IMR-90 (cell line): ENCODE measurements around the gene ALLC. TPM values are rescaled to one million over a fixed set of nuclear protein-coding genes. Genes with fewer than 3 reads are reported as not detected.

ENCODE experiments used
- ATAC-seq: fragments of 200-7000 bp; cut with Tn5 transposase; 2 replicates; pipeline ENCODE4 v1.9.1; 2020; ENCODE audit warnings: low read depth, mild to moderate bottlenecking, moderate library complexity
- BruUV-seq: library from RNA; stranded (reverse); fragments of 400-500 nt; replicated peaks from 2 replicates; lab custom pipeline; 2021; lab: Mats Ljungman, UMichigan
- CTCF ChIA-PET: fragments of 300-600 bp; formaldehyde crosslinking; extraction: SDS; loops from one replicate; lab custom pipeline; 2021; ENCODE audit warnings: antibody characterized with exemption; lab: Yijun Ruan, JAX
- POLR2A ChIA-PET: fragments of 300-600 bp; sonication (Branson Sonifier 250); formaldehyde crosslinking; loops from one replicate; lab custom pipeline; 2022; ENCODE audit warnings: antibody characterized with exemption; ENCODE audit not compliant: unreplicated experiment; lab: Charles Lee
- DNase-seq: peaks from one replicate; pipeline ENCODE4 v3.0.0; 2013
- H2AFZ ChIP-seq: replicated peaks from 2 replicates; pipeline ENCODE3; 2013; ENCODE audit warnings: low read length, mild to moderate bottlenecking; ENCODE audit not compliant: poor library complexity
- H2AK5ac ChIP-seq: 2 replicates; pipeline ENCODE4 v1.6.1; 2013; ENCODE audit warnings: low read depth, low read length, inconsistent platforms
- H2AK9ac ChIP-seq: replicated peaks from 2 replicates; pipeline ENCODE3; 2013; ENCODE audit warnings: mild to moderate bottlenecking, low read depth, low read length, moderate library complexity; ENCODE audit not compliant: poor library complexity
- H2BK120ac ChIP-seq: 2 replicates; pipeline ENCODE4 v1.6.1; 2013; ENCODE audit warnings: low read depth, low read length, inconsistent platforms
- H2BK15ac ChIP-seq: 3 replicates; pipeline ENCODE4 v1.6.1; 2013; ENCODE audit warnings: low read depth, low read length, inconsistent platforms
- H2BK20ac ChIP-seq: 2 replicates; pipeline ENCODE4 v1.6.1; 2013; ENCODE audit warnings: low read depth, mild to moderate bottlenecking, inconsistent platforms, low read length, moderate library complexity
- H2BK5ac ChIP-seq: 2 replicates; pipeline ENCODE4 v1.6.1; 2013; ENCODE audit warnings: mild to moderate bottlenecking, low read depth, low read length, inconsistent platforms; ENCODE audit not compliant: poor library complexity, severe bottlenecking
- H3K14ac ChIP-seq: replicated peaks from 2 replicates; pipeline ENCODE4 v1.6.1; 2013; ENCODE audit warnings: low read depth, low read length, inconsistent platforms
- H3K18ac ChIP-seq: 2 replicates; pipeline ENCODE4 v1.6.1; 2013; ENCODE audit warnings: low read depth, low read length, control low read depth
- H3K23ac ChIP-seq: 2 replicates; pipeline ENCODE4 v1.6.1; 2013; ENCODE audit warnings: low read depth, low read length, inconsistent platforms
- H3K27ac ChIP-seq: 2 replicates; pipeline ENCODE4 v1.5.1; 2013; ENCODE audit warnings: mild to moderate bottlenecking, control low read depth, low read length; ENCODE audit not compliant: insufficient read depth
- H3K27me3 ChIP-seq: 2 replicates; pipeline ENCODE4 v1.6.1; 2013; ENCODE audit warnings: low read length; ENCODE audit not compliant: control insufficient read depth, insufficient read depth
- H3K36me3 ChIP-seq: 2 replicates; pipeline ENCODE4 v1.6.1; 2013; ENCODE audit warnings: low read length, mixed read lengths; ENCODE audit not compliant: control insufficient read depth, insufficient read depth
- H3K4ac ChIP-seq: 2 replicates; pipeline ENCODE4 v1.6.1; 2013; ENCODE audit warnings: low read depth, low read length, inconsistent platforms
- H3K4me1 ChIP-seq: 2 replicates; pipeline ENCODE4 v1.6.1; 2013; ENCODE audit warnings: low read length, mixed read lengths; ENCODE audit not compliant: control insufficient read depth, insufficient read depth
- H3K4me2 ChIP-seq: 2 replicates; pipeline ENCODE4 v1.6.1; 2013; ENCODE audit warnings: low read depth, mild to moderate bottlenecking, control low read depth, low read length, moderate library complexity
- H3K4me3 ChIP-seq: 2 replicates; pipeline ENCODE4 v1.5.1; 2013; ENCODE audit warnings: low read depth, mild to moderate bottlenecking, control low read depth, low read length, moderate library complexity; ENCODE audit not compliant: insufficient read depth
- H3K56ac ChIP-seq: 2 replicates; pipeline ENCODE4 v1.6.1; 2013; ENCODE audit warnings: low read length, inconsistent platforms; ENCODE audit not compliant: insufficient read depth; ENCODE audit errors: extremely low read depth
- H3K79me1 ChIP-seq, 2 experiments: 2 replicates each; pipeline ENCODE4 v1.6.1; 2013; ENCODE audit warnings: low read length in 2 of 2, inconsistent platforms in 1 of 2, low read depth in 1 of 2
- H3K9ac ChIP-seq: 2 replicates; pipeline ENCODE4 v1.6.1; 2013; ENCODE audit warnings: low read depth, low read length, control low read depth
- H3K9me1 ChIP-seq: 2 replicates; pipeline ENCODE4 v1.6.1; 2013; ENCODE audit warnings: low read length, inconsistent platforms; ENCODE audit not compliant: insufficient read depth
- H3K9me3 ChIP-seq: 2 replicates; pipeline ENCODE4 v1.6.1; 2013; ENCODE audit warnings: low read length; ENCODE audit not compliant: control insufficient read depth, insufficient read depth
- H4K20me1 ChIP-seq: 2 replicates; pipeline ENCODE4 v1.6.1; 2013; ENCODE audit warnings: low read length, inconsistent platforms; ENCODE audit not compliant: insufficient read depth
- H4K5ac ChIP-seq: 2 replicates; pipeline ENCODE4 v1.6.1; 2013; ENCODE audit warnings: mild to moderate bottlenecking, low read depth, low read length, control low read depth
- H4K8ac ChIP-seq, 2 experiments: 2 replicates each; pipeline ENCODE4 v1.6.1; 2013; ENCODE audit warnings: low read depth in 2 of 2, low read length in 2 of 2, control low read depth in 1 of 2, inconsistent platforms in 1 of 2
- H4K91ac ChIP-seq: 2 replicates; pipeline ENCODE4 v1.6.1; 2013; ENCODE audit warnings: low read depth, low read length, inconsistent platforms; ENCODE audit not compliant: insufficient read depth
- MAZ ChIP-seq: IDR thresholded peaks from 2 replicates; pipeline ENCODE4 v1.6.1; 2012; ENCODE audit warnings: low read depth, mild to moderate bottlenecking, low read length, improper control_type of control experiment, moderate library complexity, borderline replicate concordance
- NFE2L2 ChIP-seq: fragments of 150-350 bp; IDR thresholded peaks from 2 replicates; pipeline ENCODE4 v1.6.1; 2016; ENCODE audit warnings: low read depth, mild to moderate bottlenecking, low read length
- WGBS, 2 experiments: methylation state at CpG; one replicate each; pipeline versions ENCODE4 v1.1.5 to v1.1.7; 2013; ENCODE audit warnings: missing lambda C conversion rate in 2 of 2; ENCODE audit not compliant: insufficient read length in 1 of 2; ENCODE audit errors: extremely low coverage in 2 of 2; 5-methylcytosine and 5-hydroxymethylcytosine counted together
- dilution Hi-C: fragments of 300-500 bp; cut with HindIII; formaldehyde crosslinking; loops from one replicate; pipeline ENCODE4 v1.14.3; 2018; ENCODE audit warnings: low sequenced_read_pairs; ENCODE audit not compliant: unreplicated experiment
- in situ Hi-C: fragments of 300-500 bp; cut with MboI; formaldehyde crosslinking; loops from 3 replicates; pipeline ENCODE4 v1.14.3; 2019; ENCODE audit warnings: low sequenced_read_pairs, inconsistent platforms, mixed read lengths
- intact Hi-C: fragments of 100-400 bp; cut with micrococcal nuclease; formaldehyde crosslinking; loops from 2 replicates; pipeline ENCODE4 v1.10.0; 2022
- polyA plus RNA-seq, 3 experiments: library from polyadenylated mRNA; depleted of rRNA; stranded (reverse); fragments of >200 nt; gene quantifications; 2 replicates each; pipeline ENCODE4 v1.2.3, GENCODE V29; 2012; ENCODE audit warnings: low replicate concordance in 1 of 3
- total RNA-seq: library from RNA; depleted of rRNA; stranded (reverse); fragments of >200 nt; gene quantifications from 2 replicates; pipeline ENCODE4 v1.2.3, GENCODE V29; 2012

The ALLC gene
- total and polyA plus RNA-seq, 2 of the 4 experiments (the other 2 are of a cell fraction): not detected

DNA sequence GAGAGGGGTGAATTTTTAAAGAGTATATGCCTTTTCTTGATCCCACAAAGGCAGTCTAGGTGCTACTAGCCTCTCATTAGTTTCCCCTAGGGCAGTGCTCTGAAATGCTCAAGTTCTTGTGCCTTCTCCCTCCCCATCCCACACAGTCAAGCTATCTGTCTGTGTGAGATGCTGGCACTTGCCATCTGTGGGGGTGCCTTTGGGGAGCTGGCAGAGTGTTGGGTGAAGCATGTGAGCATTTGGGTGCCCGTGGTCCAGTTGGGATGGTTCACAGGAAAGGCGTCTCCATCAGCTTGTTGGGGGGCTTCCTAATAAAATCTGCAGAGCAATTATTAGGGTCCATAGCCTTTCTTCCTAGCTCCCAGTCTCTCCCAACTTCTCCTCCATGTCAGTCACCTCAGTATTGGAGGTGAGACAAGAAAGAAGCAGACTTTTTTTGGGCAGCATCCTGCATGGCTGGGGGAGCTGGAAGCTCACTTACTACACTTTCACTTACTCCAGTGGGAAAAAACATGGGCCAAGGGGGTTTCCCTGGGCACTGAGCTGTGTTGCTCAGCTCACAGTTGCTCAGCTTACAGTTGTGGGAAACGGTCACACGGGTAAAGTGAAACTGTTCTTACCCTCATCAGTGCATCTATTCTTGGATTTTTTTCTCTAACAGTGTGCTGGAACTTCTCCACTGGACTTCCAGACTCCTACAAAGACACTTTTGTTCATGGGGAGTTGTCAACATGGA is 33.8 kb upstream of the ALLC start:
- no peak overlapping the region for H3K56ac ChIP-seq
- H3K4ac ChIP-seq: no peak overlapping the region
- in situ Hi-C loops: no loop called here
- ChIA-PET POLR2A (no interaction called here), CTCF (interaction anchor here (0.7 kb wide), 1 partner anchor 22 kb away, joined by 4 read pairs; no protein-coding TSS in a partner anchor)
- no peak overlapping the region for H2BK20ac ChIP-seq
- H4K5ac ChIP-seq: no peak overlapping the region
- H2AFZ ChIP-seq: no peak overlapping the region
- H4K91ac ChIP-seq: no peak overlapping the region
- DNase-seq (peak; percentile 11), ATAC-seq (no peak)
- no peak overlapping the region for H3K4me2 ChIP-seq
- H3K9me1 ChIP-seq: peaks cover 16% of the 10 kb centered on the region
- no TSS peak for BruUV-seq
- TF ChIP-seq NFE2L2 (no peak), MAZ (no peak)
- intact Hi-C loops: no loop called here
- no peak overlapping the region for H3K27ac ChIP-seq
- H3K79me1 ChIP-seq: no peaks in the 10 kb centered on the region; a peak in 1 of 4 replicates
- no peak overlapping the region for H4K8ac ChIP-seq
- H3K4me3 ChIP-seq: no peak overlapping the region
- no peak overlapping the region for H2AK9ac ChIP-seq
- no peak overlapping the region for H2BK120ac ChIP-seq
- H3K27me3 ChIP-seq: no peaks in the 10 kb centered on the region
- WGBS, 2 experiments: no CpG with 5 or more reads among the region's 4 CpGs
- dilution Hi-C loops: no loop called here
- no peaks in the 10 kb centered on the region for H3K36me3 ChIP-seq
- H2BK5ac ChIP-seq: no peak overlapping the region
- no peak overlapping the region for H3K14ac ChIP-seq
- H2AK5ac ChIP-seq: no peak overlapping the region
- H3K4me1 ChIP-seq: peaks cover 15% of the 10 kb centered on the region; the same call in 1 of the 2 replicates
- 0 out of 2 replicates have a peak overlapping the region, but pooled peaks have one; percentile 3 for H3K23ac ChIP-seq
- H3K9me3 ChIP-seq: peaks cover 3% of the 10 kb centered on the region; the same call in 1 of the 2 replicates
- H2BK15ac ChIP-seq: no peak overlapping the region
- no peak overlapping the region for H3K9ac ChIP-seq
- H3K18ac ChIP-seq: no peak overlapping the region; the same call in 1 of the 2 replicates
- H4K20me1 ChIP-seq: no peaks in the 10 kb centered on the region
